ENCODE results near the gene HABP2.

HABP2 gene

DNA sequence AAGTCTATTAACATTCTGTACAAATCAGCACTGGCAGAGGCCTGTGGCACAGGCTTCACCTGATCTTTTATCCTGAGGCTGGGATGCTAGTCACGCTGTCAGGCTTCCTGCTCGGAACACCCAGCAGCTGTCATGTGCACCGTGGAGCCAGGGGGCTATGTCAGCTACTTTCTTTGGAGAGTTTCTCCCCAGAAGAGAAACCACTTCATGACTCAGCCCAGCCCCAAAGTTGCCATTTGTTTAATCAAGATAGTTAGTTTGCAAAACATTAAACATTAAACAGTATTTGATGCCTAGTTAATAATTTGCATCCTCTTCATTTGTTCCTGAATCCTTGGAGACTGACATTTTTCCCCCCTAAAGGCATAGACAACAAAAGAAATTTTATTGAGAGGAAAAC, at the start of gene HABP2:
Gene HABP2 (plus strand): TSS at position 353 of the 400 bp plus-strand sequence. CDS start 69 bp downstream, outside the sequence.
- no peak for DNase-seq

DNA sequence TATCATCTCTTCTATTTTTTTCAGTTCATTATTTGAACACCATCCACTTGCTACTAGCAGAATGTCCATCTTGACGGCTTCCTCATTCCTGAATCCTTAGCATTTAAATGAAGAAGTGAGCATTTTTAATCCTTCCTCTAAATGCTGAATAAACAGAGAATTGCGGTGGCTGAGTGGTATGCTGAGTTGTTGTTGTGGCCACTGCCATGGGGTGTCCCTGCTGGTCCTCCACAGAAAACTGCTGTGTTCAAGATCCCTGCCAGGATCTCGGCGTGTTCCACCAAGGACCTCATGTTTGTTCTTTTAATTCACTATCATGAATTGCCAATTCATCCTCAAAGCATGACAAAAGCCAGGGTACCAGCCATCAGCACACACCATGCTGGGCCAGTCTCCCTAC, 48.9 kb upstream of the HABP2 start:
- no peak for DNase-seq

DNA sequence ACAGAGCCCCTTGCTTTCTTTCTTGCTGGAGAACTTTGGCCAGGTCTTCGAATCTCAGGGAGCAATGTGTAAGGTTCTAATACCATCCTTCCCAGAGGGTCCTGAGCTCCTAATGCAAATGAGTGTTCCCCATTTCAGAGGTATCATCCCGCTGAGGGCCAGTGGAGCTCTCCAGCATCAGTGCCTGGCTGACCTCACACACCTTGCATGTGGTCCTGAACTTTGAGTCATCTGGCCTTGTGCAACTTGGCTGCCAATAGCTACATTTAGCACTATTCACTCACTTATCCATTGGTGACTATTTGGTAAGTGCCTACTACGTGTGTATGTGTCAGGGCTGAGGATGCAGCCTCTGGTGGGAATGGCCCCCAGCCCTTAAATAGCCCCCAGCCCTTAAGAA, 48.4 kb upstream of the HABP2 start:
- no peak for DNase-seq

DNA sequence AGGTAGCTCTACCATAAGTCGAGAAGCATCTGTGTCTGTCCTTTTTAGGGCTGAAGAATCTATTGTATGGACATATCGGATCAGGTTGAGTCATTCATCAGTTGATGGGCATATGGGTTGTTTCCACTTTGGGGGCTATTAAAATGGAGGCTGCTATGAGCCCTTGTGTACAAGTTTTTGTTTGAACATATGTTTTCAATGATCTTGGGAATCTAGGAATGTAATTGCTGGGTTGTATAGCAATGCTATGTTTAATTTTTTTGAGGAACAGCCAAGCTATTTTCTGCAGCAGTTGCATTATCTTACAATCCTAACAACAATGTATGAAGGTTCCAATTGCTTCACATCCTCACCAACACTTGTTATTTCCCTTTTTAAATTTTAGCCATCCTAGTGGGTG, 46.4 kb upstream of the HABP2 start:
- DNase-seq = no peak

DNA sequence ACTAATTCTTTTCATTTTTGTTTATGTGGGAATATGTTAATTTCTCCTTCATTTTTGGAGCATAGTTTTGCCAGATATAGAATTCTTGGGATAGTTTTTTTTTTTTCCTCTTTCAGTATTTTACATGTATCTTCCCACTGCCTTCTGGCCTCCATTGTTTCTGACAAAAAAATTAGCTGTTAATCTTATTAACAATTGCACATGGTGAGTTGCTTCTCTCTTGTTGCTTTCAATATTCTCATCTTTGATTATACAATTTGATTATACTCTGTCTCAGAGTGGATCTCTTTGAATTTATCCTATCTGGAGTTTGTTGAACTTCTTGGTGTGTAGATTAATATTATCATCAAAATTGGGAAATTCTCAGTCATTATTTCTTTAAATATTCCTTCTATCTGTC, 41.4 kb upstream of the HABP2 start:
- DNase-seq = no peak

DNA sequence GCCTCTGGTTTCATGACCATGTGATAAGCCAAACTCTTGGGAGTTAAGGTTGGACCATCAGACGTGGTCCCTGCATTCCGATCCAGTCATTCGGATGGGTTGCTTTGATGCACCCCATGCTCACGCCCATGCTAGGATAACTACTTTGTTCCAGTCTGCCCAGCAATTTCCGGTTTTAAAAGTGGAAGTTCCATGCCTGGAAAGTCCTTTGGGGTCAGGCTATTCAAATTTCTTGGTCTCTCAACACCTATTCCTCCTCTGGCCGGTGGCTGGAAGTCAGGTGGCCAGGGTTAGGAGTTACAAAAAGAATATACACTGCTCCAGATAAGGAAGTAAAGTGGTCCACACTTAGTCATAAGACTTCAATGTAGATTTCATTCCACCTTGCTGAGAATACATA, 37.7 kb upstream of the HABP2 start:
- no peak for DNase-seq

DNA sequence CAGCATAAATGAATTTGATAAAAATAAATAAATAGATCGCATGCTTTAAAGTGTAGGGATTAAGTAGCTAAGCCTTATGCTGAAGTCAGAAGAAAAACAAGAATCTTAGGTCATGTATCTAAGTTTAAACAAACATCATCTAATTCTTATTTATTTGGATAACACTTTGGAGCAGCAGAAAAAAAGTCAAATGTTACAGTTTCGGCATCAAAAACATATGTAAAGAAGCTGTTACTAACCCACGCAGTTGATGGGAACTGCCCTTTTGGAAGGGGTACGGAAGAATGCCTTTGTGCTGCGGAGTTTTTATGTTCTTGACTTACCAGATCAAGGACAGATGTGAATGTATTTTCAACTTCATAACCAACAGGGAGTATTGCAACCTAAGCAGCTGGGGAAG, 37.3 kb upstream of the HABP2 start:
- no peak for DNase-seq

DNA sequence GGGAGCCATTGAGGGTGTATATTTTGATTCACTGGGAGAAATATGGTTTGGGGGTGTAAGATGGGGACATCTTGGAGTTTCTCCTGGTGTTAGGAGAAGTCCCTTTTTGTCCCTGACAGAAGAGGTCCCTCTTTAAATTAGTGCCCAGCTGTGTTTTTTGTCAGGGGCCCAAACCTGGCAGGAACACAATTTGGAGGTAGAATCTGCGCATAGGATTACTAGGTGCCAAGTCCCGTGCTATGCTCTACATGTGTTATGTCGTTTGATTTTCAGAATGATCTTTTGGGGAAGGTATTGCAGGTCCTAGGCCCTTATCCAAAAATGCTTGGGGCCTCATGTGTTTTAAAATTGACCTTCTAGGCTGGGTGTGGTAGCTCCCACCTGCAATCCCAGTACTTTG, 36.8 kb upstream of the HABP2 start:
- DNase-seq = no peak

DNA sequence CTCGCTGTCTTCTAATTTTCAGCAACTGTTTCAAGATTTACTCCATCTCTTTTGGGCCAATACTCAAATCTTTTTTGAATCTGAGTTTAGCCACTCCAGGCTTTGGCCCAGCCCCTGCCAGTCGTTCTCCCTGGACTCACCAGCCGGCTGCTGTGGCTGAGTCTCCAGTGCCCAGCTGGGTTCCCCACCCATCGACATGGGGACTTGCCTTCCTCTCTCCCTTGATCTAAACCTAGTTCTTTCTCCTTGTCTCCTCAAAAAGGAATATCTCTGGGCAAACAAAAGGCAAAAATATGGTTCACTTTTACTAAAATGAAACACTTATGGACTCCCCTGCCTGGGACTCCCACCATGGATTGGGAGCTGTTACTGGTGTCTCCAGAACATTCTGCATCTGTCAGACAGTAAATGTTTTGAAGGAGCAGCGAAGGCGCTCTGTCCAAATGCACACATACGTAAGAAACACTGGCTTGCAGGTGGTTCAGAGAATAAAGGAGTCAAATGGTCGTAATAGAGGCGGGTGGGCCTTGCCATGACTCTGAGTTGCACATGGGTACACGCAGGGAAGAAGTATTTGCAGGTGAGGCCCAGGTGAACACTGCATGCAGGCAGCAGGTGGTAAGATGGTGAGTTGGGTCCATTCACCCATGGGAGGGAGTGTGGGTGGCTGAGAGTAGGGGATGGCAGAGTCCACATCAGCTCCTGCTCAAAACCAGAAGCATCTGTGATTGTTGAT, 35.5 kb upstream of the HABP2 start:
- DNase-seq = no peak

DNA sequence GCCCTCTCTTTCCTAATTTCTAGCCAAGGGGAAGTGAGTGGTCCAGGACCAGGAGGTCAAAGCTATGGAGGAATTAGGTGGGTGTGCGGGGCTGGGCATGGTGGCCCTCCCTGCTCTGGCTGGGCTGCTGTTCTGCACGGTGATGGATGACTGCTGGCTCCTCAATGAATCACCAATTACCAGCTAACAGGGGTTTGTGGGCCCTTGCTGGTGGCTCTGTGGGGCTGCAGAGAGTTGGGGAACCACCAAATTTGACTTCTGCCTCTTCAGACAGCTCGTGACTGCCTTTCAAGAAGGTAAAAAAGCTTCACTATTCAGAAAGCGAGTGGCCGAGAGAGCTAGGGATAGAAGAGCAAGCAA, 35.0 kb upstream of the HABP2 start:
- no peak for DNase-seq

DNA sequence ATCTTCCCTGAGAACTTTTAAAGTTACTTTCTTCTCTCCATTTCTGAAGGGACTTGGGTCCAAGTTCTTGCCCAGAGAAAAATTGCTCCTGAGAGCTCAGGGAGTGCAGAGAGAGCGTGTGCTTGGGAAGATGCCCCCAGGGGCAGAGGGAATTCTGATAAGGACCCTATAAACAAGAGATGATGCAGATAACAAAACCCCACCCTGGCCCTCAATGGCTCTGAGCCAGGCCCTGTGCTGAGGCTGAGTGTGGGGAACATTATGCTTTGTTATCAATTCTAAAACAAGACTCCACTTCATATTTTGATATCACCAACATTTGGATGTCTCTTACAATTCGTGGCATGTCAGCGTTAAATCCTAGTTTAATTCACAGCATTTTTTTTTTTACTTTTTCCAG, 34.4 kb upstream of the HABP2 start:
- no peak for DNase-seq

DNA sequence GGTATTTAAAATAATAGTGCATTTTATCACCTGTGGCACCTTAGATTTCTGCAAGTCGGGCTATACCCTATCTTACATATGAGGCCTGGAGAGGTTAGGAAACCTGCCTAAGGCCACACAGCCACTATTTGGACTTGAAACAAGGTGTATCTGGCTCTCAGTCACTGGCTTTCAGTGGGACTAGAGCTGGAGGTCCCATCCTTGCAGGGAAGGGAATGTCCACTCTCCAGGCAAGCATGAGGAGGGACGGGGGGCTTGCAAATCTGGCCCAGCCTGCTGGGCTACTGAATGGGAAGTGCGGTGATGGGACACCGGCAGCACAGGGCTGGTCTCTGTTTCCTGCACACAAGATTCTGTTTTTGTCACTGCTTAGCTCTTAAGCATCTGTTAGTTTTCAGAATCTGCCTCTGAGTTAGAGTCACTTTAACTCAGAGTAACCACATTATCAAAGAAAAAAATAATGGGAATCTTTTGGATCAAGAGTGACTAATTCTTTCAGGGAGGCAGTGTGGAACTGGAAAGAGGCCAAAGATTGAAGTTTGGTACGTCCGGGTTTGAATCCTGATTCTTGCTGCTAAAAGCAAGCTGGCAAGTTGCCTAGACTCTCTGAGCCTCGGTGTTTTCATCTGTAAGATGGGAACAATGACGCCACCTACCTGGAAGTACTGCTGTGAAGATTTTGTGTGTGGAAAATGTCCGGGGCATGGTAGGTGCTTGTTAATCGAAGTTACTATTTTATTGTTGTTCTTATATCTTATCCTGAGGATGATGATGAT, 33.8 kb upstream of the HABP2 start:
- DNase-seq = no peak

DNA sequence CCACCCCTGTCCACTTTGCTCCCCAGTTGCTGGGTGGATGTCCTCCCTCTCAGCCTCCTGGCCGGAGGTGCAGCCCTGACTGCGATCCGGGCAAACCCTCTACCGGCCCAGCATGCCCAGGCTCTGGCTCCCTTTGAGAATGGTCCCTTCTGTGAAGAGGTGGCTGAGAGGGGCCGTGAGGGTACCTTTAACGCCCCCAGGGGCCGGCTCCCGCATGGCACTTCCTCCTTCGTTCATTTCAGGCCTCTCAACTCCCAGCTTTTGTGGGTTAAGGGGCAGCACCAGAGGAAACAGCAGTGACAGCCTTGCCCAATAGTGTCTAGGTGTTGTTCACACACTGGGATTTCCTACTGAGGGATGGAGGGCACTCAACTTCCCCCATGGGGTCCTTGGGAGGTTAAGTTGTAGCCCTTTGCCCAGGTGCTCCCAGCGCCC, 33.2 kb upstream of the HABP2 start:
- no peak for DNase-seq

DNA sequence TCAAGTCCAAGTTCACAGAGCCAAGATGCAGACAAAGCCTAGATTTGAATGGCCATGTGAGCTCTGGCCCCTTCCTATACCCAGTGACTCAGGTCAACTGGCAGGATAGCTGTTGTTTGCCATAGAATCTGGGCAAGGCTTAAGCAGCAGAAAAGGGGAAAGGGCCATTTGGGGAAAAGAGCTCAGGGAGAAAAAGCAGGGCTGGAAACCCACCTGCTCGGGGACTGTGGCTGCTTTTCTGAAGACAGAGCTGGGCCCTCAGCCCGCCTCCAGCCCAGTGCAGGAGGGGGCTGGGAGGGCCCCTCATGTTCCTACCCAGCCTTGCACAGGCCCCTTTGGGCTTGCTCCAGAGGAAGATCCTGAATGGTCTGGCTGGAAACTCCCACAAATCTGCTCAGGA, 32.6 kb upstream of the HABP2 start:
- no peak for DNase-seq

DNA sequence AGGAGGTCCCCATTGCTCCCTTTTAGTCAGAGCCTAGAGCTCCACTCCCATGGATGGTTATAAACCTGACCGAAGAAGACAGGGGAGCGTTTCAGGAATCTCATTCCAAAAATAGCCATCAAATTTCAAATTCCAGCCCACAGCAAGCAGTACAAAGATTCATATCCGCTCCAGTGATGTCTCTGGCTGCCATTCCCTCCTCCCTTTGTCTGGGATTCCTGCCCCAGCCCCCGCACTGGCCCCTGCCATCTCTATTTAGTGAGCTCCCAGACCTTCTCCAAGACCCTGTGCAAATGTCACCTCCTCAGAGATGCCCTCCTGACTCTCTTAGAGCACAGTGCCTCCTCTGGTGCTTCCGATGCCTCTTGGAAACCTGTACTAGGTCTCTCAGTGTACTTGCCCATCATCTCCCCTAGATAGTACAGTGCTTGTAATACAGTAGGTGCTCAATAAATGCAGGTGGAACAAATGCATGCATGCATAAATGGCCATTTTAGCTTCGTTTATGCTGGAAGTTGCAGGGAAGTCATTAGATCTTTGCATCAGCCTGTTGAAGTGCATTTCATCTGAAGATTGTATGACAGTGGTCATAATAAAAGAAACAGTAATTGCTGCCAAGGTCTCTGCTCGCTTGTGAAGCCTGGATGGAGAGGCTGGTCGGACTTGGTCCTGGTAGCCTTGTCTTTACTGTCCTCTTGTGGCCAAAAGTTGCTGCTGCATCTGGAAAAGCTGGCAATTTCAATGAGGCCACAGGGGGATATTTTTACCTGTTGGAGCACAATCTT, 32.0 kb upstream of the HABP2 start:
- no peak for DNase-seq

DNA sequence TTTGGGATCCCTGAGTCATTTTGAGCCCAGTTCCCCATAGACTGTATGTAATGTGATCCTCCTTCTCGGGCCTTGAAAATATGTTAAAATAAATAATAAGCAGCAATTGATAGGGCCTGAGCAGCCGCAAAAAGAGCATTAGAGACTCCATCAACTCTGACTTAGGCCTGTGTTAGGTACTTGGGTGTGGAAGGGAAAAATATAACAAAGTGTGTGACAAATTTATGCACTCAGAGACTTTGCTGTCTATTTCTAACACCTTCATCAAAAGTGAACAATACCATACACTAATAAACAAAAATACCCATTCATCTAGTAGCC, 31.4 kb upstream of the HABP2 start:
- no peak for DNase-seq

DNA sequence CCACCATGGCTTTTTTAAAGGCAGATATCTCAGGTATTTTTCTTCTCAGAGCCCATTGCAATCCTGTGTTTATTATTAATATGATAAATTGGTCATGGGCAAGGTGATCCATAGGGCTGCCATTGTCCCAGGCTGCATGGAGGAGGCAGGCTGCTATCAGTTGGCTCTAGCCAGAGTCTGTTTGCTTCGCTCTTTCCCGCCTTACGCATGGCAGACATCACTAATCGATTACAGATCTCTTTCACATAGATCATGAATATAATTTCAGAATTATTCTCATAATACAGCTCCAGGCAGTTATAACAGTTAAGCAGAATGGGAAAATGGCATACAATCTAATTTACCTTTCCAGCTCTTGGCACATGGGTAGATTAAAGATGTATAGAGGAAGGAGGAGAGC, 30.4 kb upstream of the HABP2 start:
- DNase-seq = no peak

DNA sequence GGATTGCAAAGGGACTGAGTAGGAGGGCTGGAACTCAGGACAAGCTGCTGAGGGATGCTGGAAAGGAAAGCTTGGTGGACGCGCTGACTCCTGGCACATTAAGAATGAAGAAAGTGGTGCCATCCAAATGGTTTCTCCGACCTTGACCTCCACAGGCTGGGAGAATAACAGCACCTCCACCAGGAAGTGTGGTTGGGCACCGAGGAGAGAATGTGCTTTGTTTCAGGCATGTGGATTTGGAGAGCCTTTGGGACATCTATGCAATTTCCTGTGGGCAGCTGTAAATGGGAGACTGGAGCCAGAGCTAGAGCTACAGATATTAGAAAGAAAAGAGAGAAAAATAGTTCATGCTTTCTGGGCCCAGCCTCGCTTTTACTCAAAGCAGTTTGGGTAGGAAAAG, 29.8 kb upstream of the HABP2 start:
- DNase-seq = no peak

DNA sequence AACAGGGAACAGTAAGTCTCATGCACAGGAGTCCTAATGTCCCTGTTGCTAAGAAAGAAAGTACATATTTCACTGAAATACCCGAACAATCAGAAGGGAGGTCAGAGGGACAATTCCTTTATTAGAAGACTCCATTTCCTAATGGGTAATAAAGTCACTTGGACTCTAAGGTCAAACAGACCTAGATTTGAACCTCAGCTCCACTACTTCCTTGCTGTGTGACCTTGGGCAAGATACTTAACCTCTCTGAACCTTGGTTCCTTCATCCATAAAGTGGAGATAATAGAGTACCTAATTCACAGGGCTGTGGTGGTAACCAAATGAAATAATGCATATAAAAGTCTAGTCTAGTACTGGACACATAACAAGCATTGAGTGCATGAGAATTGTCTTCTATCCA, 29.2 kb upstream of the HABP2 start:
- no peak for DNase-seq

DNA sequence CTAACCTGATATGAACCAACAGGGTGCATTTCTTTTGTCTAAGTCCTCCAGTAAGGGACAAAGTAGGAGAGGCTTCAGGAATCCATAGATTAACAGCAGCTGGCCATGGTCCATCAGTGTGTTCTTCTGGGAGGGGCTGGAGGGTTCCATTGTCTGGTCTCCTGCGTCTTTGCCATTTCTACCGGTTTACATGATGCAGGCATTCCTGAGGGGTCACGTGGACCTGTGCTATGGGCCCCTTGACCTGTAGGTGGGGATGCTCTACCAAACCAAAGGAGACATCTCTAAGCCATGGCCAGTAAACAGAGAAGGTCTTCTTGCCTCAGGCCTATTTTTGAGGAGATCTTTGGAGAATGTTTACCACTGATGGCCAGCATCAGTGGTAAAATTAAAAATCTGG, 28.7 kb upstream of the HABP2 start:
- no peak for DNase-seq

DNA sequence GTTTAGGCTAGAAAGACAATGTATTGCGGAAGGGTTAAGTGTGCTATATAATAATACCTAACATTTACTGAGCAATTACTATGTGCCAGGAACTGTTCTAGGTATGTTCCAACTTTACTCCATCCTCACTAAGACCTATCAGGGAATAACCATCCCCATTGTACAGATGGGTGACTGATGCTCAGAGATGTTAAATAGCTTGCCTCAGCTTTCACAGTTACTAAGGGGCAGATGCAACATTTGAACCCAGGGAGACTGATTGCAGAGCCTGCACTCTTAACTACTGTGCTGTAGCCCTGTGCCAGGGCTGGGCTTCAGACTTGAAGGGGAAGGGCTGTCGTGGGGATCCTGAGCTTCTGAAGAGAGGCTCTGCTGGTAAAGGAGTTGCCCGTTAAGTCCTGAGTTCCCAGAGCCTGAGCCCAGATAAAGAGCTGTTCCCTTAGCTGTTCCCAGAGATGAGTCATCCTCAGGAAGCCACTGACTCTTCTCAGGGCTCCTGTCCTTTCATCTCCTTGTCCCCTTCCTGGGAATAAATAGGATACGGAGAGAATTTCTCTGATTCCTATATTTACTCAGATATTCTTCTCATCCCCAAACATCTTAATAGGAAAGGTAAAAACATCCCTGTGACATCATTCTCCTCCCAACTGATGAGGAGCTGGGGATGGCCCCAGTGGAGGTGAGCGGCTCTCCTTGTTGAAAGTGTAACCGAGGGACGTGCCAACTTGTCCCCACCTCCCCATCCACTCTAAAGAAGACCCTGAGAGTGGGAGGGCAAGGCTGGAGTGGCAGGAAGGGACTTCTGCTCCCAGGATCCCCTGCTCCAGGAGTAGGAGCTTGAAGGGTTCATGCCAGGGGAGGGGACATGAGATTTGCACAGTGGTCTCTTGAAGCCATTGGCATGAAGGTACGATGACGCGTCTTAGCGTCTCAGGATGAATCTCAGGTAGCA, 28.0 kb upstream of the HABP2 start:
- no peak for DNase-seq

DNA sequence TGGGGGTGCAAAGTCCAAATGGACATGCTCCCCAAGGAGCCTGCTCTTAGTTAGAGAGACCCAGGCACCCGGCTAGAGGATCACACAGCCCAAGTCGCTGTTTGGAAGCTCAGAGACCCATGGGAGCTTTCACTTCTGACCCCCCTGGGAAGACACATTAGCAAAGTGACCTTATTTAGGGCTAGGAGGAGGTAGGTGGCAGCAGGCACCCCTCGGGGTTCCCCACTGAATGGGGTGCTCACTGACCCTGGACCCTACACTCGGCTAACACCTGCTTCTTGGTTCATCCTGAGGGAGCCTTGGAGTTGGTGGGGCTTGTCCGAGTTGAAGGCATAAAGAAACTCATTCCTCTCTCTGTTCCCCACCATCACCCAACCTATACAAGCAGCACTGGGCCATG, 27.1 kb upstream of the HABP2 start:
- DNase-seq = no peak

Measured in activated naive CD4-positive, alpha-beta T cell (primary cell).